Measurements from ENCODE around the gene SPTBN5.

Gene SPTBN5

DNA sequence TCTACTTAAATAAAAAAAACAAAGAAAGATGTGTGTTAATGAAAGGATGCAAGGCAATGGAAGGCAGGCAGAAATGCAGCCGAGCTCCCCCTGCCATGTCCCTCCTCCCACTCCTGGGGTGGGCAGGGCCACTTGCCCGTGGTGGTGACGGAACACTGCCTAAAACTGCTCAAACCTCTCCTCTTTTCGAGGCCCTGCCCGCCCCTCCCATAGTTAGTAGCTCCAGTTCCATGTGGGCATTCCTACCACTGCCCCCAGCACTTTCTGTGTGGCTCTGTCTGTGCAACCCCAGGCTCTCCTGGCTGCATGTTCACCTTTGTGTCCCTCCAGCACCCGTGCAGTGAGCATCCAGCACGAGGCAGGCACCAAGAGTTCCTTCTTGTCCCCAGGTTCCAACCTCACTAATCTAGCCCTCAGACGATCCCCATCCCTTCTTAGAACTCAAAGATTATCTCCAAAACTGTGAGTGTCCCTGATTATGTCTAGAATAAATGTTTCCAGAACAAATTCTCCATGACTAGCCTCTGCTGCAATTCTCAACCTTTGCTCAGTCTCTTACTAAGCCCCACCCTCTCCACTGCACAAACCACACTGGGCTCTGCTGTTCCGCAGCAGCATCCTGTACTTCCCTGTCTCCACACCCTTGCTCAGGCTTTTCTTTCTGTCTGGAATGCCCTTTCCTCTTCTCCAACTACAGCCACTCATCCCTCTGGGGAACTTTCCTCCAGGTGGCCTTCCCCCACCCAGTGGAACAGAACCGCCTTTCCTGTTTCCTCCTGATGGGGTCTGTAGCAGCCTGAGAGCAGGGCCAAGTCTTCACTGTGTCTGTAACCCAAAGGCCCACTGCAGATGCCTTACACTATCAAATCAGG, 32.6 kb upstream of the SPTBN5 start:
- DNase-seq (ENCODE audit: low read depth in 2 of 2): no peak

DNA sequence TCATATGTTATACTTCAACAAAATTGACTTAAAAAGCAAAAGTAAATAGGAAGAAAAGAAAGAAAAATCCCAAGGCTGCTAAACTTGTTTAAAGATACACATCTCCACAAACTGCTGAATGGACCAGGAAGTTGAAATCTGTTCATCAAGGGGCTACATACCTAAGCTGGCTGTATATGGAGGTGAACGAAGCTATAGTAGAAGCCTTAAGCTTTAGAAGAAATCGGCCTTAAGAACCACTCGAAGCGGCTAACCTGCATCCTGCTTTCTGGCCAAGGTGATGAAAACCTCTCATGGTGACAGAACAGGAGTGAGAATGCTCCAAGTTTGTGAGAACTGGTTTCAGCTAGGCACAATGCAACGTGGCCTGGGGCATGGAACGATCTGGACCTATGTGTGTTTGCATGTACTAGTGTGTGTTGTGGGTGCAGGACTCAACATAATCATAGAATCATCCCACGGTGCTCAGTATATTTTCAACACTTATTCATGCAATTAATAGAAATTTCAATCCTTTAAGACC, 31.3 kb upstream of the SPTBN5 start:
- no peak for DNase-seq (ENCODE audit: low read depth in 2 of 2)

DNA sequence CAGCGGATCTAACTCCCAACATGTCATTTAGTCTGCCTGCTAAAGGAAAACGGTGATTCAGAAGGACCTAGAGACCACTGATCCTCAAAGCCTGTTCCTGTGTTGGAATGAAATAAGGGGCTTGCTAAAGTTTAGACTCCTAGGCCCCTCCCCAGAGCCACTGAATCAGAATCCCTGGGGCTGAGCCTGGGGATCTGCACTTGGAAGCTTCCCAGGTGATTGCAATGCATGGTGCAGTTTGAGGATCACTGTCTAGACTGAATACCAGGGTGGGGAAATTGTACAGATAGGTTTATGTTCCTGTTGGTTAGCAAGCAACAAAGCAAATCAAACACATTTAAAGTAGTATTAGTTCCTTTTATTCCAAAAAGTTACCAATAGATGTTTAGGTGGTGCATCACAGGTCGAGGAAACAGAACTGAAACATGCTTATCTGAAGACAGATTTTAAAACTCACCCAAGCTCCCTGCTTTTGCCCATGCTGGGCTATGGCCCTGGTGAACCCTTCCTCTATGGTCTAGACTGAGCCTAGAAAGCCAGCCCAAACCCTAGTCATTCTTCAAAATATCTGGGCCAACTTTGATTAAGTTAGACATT, 29.6 kb upstream of the SPTBN5 start:
- no peak for DNase-seq (ENCODE audit: low read depth in 2 of 2)

DNA sequence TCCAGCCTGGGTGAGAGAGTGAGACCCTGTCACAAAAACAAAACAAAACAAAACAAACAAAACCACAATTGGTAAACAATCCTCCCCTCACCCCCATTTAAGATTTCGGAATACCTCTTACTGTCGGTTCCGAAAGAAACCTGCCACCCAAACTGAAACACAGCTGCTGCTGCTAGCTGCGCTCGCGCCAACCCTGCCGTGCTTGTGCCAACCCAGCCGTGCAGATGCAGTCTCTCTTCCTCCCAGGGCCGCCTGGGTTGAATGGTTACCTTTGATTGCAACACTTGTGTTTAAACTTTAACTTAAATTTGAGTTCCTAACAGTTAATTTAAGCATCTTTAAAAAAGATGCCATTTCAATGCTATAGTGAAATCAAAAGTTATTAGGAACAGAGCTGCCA, 28.5 kb upstream of the SPTBN5 start:
- no peak for DNase-seq (ENCODE audit: low read depth in 2 of 2)

DNA sequence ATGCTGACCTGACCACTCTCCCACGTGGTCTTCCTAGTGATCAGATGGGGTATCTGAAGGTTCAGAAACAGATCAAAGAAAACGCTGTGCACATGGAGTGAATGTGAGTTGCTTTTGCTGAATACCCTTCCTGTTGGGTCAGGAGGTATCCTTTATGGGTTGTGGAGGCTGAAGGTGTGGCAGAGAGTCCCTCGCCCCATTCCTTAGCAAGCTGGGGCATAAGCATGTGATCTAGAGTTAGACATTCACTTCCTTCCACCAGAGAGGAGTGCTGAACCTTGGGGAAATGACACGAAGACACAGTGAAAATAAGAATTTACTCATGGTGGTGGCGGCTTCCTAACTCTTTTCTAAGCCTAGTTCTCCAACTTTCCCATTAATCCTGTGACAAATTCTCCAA, 27.8 kb upstream of the SPTBN5 start:
- DNase-seq (ENCODE audit: low read depth in 2 of 2): no peak

DNA sequence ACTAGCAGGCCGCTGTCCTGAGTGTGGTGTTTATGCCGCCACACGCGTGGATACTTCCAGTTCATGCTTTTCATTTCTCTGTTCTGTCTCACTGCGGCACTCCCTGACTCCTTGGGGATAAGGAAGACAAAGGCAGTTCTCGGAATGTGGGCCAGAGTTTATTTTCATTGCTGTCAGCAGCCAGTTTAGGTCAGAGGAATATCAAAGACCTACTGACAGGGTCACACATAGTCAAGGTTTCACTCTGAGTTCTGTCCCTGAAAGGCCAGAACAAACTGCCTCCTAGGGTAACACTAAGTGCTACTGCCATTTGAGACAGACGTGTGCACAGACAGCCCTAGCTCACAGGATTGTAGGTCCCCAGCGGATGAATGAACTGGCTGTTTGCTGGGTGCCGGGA, 27.3 kb upstream of the SPTBN5 start:
- no peak for DNase-seq (ENCODE audit: low read depth in 2 of 2)

DNA sequence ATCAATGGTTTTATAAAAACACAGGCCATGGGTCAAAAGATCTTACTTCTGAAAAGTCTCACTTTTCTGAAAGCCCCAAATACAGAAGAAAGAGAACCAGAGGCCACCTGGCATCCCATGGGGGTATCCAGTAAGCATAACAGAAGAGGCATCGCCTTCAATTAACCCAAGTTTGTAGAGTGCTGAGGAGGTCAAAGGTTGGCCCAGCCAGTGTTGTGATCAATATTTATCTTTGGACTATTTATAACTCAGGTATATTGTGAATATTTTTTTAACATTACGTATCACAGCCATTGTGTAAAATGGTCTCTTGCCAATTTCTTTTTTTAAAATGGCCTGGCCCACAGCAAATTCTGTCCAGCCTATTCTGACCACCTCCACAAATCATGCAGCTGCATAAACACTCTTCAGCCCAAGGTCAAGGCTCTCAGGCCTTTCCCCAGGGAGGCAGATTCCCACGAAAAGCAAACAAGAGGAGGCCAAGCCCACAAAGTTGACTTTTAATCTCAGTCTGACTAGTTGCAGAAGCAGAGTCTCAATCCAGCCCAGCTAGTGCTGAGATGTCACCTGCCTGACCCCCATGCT, 26.2 kb upstream of the SPTBN5 start:
- DNase-seq (ENCODE audit: low read depth in 2 of 2): no peak

DNA sequence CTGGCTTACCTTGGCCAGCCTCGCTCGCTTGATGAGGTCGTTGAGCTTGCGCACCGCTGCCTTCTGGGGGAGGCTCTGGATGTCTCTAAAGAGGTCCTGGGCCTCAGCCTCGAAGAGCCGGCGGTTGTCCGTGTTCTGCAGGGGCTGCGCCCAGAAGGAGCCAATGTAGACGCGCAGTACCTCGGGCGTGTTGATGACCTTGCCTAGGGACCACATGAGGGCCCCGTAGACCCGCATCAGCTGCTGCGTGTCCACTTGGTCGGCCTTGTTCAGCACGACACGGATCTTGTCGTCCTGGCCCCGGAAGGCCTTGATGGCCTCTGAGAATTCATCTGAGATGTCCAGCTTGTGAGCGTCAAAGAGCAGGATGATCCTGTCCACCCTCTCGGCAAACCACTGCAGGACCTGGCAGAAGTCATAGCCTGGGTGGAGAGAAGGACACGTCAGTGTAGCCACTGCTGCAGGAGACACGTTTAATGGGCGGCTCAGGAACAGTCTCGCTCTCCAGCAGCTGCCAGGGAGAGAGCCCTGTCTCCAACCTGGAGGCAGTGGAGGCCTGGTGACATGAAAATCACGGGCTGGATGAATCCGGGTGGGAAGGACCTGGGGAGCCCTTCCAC, 25.5 kb upstream of the SPTBN5 start:
- no peak for DNase-seq (ENCODE audit: low read depth in 2 of 2)

DNA sequence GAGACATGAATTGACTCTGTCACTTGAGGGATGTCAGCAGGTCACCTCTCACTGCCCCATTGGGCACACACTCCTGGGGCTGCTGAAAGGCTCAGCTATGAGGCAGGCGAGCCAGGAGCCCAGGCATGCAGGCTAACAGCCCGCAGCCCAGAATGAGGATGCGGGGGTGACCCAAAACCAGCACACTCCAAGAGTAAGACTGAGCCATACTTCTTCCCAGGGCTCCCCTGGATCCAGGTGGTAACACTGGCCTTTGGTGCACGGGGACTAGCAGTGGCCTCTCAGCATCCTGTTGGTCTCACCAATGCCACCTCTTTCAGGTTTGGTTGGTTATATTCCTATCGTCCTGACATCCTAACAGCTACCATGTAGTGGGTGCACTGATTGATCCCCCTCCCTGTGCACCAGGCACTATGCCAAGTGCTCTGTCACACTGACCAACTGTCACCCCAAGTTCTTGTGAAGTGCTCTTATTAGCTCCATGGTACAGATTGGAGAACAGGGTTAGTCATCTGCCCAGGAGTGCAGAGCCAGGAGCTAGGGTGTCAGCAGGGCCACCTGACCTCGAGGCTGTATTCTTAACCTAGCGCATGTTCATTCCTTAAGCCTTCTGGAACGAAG, 24.8 kb upstream of the SPTBN5 start:
- no peak for DNase-seq (ENCODE audit: low read depth in 2 of 2)

DNA sequence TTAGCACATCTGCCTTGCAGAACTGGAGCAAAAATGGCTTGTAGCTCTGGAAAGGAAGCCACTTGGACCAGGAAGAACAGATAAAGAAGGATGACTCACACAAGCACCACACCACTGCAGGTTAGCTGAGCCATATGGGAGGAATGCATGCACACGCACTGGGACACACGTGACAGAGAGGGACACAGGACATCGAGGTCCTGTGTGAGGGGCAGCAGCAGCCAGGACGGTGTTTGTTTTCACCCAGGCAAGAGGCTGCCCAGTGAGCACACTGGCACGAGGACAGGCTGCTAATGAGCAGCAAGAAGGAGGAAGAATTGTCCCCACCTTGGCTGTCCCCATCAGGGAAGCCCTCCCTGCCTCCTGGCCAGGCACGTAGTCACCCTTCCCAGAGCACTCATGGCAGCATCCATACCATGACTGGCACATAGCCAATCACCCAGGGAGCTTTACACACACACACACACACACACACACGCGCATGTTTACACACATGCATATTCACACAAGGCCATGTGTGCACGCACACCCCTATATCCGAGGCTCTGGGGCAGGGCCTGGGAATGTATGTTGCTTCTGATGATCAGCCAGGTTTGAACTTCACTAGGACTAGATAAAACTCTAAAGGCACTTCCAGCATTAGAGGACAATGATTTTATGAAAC, 24.0 kb upstream of the SPTBN5 start:
- DNase-seq (ENCODE audit: low read depth in 2 of 2): no peak

DNA sequence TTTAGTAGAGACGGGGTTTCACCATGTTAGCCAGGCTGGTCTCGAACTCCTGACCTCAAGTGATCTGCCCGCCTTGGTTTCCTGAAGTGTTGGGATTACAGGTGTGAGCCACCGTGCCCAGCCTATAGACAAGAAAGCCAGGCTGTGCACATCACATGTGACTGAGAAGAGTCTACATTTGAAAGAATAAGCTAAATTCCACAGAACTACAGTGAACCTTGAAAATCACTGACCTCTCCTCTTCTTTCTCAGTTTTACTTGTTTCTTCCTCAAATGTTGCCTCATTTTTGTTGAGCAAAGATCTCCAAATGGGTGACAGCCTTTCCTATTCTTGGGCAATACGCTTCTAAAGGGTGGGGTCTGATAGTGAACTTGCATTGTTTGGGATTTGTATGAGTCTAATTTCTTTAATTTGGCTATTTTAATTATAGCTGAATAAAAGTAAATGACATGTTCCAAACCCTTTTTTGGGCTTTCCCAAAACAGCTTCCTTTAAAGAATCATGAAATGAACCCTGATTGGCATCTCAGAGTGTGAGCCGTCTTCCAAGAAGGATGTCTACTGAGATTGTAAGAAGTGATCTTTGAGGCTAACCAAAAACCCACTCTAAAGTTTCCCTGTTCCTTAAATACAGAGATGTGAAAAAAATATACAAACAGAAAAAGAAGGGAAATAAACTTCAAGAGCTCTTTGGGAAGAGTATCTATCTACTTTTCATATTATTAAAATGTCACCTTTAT, 21.6 kb upstream of the SPTBN5 start:
- DNase-seq (ENCODE audit: low read depth in 2 of 2): no peak

DNA sequence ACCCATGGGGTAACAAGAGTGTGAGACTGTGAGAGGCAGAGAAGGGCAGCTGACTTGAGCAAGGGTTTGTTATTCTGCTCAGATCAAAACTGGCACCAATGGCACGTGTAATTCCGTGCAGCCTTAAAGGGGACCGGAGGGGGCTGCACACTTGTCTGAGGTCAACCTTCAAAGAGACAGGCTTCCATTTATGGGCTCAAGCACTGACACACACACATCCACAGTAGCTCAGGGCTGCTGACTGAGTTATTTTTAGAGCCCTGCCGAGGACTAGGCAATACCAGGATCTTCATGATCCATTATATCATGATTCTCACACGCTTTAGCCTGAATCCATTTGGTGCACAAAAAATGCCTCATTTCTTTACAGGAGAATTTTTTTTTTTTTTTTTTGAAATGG, 20.6 kb upstream of the SPTBN5 start:
- DNase-seq (ENCODE audit: low read depth in 2 of 2): no peak

DNA sequence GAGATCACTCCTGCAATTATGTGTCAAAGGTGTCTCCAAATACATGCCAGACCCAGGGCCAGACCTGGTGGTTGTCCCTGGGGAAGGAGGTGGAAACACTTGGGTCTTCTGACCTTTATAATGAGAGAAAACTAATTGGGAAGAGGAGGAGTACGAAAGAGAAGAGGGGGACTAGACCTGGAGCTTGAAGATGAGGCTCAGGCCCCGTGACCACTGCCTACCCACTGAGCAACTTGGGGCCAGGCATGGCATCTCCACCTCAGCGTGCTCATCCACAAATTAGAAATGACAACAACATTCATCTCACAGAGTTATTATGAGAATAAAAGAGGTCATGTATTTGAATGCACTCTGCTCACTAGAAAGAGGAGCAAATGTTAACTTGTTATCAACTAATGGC, 19.4 kb upstream of the SPTBN5 start:
- no peak for DNase-seq (ENCODE audit: low read depth in 2 of 2)

DNA sequence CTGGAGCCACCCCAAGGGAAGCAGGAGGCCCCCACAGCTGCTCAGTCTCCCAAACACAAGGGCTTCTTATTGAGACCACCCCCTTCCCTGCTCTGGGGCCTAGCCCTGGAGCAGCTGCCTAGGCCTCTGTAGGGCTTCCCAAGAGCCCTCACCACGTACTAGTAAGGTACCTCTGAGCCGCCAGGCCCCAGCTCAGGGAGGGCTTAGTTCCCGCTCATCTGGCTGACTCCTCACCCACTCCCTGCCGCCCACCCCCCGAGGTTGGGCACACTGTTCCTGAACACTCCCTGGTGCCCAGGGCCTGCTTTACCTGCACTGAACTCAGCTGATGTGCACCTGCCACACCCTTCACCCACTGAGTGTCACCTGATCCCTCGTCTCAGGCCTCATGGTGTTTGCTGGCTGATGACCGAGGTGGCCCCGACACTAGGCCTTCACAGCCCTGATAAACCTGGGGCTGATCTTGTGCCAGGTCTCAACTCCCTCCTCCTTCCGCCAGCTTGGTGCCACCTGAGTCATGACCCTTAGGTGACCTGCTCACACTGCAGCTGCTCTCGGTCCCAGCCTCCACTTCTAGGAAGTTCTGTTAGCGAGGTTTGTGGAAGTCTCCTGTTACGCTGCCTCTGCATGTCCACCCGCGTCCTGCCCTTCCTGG, 18.0 kb upstream of the SPTBN5 start:
- no peak for DNase-seq (ENCODE audit: low read depth in 2 of 2)

DNA sequence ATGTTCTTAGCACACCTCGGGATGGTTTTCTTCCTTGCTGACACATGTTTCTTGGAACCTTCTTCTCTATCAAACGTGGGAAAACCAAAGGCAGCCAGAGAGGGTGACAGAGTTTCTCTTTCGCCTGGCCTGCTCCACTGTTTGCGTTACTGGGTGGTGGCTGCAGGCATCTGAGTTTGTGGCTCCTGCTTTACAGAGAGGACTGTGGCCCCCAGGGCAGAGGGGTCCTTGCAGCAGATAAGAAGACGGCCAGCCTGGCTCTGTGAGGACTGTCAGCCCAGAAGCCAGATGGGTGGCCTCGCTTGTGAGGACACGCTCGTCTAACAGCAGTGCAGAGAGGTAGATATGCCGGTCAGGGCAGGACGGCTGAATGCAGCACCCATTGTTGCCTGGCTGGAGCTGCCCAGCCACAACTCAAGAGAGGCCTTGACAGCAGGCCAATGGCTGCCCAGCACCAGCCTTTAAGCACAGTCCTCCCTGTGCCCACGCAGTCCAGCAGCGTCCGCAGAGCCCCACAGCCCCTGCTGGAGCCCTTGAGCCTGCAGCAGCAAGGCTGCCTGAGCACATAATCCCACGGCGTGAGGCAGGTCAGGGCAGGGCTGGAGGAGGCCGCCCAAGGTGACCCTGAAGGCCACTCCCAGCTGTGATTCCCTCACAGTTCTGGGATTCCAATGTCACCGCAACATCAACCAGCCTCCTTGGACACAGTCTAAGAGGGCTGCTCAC, 15.0 kb upstream of the SPTBN5 start:
- DNase-seq (ENCODE audit: low read depth in 2 of 2): no peak

DNA sequence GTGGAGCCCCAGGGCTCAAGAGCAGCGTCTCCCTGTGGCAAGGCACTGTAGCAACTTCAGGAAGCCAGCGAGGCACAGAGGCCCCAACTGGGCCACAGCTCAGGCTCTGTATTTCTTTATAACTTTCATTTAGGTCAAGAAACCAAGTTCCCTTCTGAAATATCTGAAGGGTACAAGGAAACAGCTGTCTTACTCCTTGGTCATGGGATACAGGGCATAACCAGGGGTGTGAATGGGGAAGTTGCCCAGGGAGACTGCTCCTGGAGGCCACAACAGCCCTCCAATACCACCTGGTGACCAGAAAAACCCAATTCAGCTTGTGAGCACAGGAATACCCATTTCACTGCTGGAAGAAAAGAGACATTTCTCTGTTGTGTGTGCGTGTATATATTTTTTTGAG, 13.3 kb upstream of the SPTBN5 start:
- no peak for DNase-seq (ENCODE audit: low read depth in 2 of 2)

DNA sequence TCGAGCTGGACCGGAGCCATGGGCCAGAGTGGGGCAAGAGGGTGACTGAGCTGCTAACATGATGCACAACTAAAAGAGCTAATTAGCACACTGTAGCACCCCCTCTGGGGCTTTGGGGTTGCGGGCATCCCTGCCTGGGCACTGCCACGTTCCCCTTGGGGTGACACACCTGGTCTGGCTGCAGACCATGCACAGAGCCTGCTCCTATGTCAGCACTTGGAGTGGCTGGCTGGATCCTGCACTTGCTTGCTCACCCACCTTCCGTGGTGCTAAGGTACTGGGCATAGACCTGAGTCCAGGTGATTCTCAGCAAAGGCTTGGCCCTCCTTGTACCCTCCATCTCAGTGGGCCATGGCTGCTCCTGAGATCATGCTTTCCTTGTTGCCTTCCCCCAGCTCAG, 12.8 kb upstream of the SPTBN5 start:
- DNase-seq (ENCODE audit: low read depth in 2 of 2): no peak

DNA sequence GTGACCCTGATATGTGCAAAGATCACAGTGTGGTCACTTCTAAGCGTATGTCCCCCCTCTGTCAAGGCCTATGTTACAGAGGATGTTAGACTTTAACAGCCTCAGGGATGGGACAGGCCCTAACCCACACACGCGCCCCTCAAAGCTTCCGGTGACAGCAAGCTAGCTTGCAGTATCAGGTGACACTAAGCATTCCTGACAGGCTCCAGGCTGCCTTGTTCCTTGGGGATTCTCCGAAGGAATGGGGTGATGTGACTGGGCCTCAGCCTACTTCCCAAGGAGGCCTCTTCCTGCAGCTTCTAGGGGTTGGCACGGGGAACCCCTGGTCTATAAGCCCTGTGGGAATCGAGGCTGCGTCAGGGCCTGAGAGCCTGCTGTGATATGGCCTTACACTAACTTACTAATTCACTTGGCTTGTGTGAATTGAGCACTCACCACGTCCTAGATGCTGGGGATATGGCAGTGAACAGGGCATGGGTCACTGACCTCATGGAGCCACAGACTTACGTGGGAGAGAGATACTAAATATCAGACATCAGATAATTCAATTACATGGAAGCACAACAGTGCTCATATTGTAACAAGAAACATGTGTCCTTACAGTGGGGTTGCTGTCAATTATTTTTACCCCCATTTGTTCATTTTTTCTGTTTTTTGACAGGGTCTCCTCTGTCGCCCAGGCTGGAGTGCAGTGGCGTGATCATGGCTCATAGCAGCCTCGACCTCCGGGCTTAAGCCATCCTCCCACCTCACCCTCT, 11.4 kb upstream of the SPTBN5 start:
- no peak for DNase-seq (ENCODE audit: low read depth in 2 of 2)

DNA sequence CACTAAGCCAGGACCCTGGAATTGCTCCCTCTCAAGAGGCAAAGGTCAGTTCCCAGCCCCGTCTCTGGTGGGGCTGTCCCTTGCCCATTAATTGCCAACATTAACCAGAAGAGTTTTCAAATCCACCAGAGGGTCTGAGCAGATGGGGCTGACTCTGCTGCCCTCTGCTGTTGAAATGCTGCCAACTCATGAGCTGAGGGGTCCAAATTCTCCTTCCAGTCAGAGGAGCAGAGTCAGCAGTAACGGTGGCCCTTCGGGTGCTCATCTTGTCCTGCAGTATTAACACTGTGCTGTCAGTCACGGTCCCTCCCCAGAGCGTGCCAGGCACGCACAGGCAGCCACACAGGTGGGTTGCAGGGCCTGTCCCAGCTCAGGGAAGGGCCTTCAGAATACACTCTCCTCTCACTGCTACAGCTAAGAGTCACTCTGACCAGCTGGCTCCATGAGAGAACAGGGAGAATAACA, 10.7 kb upstream of the SPTBN5 start:
- DNase-seq (ENCODE audit: low read depth in 2 of 2): peak in 1 of 2 donors; percentile 51
